Measurements from ENCODE around the gene HMG20A. TPM values are rescaled to one million over a fixed set of nuclear protein-coding genes. Genes with fewer than 3 reads are reported as not detected.

HMG20A gene
- total RNA-seq, 2 experiments from 2014 or later = 34.9 to 37.8 TPM

DNA sequence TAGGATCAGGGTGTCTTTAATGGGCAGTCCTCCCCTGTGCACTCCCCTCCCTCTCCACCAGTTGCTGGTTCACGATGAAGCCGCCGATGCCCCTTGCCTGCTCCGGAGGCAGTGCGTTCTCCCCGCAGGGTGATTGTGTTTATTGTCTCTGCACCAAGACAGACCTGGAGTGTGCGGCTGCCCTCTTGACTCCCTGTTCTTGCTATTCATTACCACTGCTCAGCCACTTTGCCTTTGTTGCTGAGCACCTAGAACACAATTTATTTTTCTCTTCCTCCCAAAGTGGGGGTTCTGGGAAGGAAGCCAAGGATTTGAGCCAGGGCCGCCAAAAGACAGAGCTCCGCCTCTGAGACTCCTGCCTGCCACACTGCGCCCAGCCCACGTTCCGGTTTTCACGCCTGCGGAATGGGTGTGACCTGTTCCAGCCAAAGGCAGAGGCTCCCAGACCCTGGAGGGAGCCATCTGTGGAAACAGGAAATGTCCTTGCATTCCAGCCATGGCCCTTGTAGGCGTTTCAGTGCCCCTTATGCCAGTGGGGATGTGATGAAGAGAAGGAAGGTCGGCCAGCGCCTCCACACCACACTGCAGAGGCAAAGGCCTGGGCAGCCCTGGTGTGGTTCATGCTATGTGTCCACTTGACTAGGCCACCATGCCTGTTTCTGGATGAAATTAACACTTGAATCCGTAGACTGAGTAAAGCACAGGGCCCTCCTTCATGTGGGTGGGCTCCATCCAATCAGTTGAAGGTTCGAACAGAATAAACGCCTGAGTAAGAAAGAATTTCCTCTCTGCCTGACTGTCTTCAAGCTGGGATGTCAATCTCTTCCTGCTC is 85.8 kb downstream of the HMG20A start:
- CTCF ChIA-PET = interaction anchor here (0.6 to 0.8 kb wide), 2 partner anchors 349 to 402 kb away, joined by 3 to 4 read pairs; no protein-coding TSS in a partner anchor
- POLR2A ChIA-PET = interaction anchor here (0.6 kb wide), 1 partner anchor 1354 kb away, joined by 4 read pairs; no protein-coding TSS in a partner anchor

DNA sequence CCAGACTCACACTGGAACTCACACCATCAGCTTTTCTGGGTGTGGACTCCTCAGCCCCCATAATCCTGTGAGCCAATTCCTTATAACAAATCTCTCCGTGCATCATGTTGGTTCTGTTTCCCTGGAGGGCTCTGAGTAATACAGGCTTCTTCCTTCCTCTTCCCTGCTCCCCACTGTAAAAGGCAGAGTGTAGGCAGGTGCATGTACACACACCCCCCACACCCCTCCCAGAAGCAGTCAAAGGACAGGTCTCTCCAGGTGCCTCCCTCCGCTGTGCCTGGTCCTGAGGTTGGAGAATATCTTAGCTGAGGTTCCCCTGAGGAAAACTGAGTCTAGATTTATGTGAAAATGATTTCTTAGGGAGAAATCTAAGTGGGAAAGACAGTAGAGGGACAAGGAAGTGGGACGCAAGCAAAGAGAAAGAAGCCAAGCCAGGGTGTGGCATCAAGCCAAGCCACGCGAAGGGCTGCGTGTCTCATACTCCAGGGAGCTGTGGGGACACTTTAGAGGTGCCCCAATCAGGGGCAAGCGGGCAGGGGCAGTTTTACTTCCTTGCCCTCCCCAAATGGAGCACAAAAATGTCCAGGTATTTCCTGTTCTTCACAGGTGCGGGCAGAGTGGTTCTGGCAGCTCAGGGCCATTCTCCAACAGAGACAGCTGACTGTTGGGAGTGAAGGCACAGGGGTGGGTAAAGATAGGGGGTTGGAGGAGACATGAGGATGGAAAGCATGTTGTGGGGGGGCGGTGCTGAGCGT is 86.6 kb downstream of the HMG20A start:
- ChIA-PET CTCF (interaction anchor here (0.6 kb wide), 1 partner anchor 348 kb away, joined by 3 read pairs; no protein-coding TSS in a partner anchor), POLR2A (interaction anchor here (0.6 kb wide), 1 partner anchor 1353 kb away, joined by 4 read pairs; no protein-coding TSS in a partner anchor)

DNA sequence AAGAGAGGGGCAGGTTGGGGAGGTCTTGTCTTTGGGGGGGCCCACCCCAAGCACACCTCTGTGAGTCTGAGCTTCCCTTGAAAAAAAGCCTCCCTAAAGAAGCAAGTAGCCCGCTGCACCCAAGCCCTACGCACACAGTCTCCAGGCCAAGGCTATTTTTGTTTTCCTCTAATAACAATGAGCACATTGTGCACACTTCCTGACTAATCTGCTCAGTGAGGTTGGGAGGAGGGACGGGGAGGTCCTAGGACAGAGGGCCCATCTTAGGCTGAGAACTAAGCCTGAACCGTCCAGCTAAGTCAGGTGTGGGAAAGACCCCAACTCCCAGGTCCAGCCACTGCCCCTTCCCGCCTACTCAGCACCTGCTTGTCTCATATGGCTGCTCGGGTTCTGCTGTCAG is 87.2 kb downstream of the HMG20A start:
- POLR2A ChIA-PET = no interaction called here
- CTCF ChIA-PET = no interaction called here

DNA sequence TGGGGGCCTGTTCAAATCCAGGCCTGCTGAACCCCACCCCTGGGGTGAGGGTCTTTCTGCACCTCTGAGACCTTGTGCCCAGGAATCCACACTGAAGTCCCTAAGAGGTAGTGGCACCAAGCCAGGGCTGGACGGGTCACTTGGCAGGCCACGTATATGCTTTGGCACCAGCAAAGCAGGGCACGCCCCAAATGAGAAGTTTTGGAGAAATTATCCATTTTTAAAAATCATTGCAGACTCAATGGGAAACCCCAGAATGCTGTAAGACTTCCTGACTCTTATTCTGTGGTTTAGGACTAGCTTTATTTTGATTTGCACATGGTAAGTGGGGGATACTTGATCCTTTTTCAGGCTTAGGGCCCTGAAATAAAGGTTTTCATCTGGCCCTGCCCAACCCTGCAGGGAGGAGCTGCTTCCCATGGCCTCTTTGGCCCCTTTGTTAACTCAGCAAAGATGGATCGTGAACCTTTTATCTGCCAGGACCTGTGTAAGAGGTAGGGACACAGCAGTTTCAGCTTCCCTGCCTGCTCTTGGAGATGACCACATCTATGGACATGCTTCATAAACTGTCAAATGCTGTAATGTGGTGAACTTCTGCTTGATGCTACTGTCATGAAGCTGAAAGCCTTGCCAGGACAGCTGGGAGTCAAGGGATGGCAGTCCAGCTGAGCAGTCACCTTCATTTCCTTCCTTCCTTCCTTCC is 88.0 kb downstream of the HMG20A start:
- CTCF ChIA-PET = no interaction called here
- POLR2A ChIA-PET = no interaction called here

DNA sequence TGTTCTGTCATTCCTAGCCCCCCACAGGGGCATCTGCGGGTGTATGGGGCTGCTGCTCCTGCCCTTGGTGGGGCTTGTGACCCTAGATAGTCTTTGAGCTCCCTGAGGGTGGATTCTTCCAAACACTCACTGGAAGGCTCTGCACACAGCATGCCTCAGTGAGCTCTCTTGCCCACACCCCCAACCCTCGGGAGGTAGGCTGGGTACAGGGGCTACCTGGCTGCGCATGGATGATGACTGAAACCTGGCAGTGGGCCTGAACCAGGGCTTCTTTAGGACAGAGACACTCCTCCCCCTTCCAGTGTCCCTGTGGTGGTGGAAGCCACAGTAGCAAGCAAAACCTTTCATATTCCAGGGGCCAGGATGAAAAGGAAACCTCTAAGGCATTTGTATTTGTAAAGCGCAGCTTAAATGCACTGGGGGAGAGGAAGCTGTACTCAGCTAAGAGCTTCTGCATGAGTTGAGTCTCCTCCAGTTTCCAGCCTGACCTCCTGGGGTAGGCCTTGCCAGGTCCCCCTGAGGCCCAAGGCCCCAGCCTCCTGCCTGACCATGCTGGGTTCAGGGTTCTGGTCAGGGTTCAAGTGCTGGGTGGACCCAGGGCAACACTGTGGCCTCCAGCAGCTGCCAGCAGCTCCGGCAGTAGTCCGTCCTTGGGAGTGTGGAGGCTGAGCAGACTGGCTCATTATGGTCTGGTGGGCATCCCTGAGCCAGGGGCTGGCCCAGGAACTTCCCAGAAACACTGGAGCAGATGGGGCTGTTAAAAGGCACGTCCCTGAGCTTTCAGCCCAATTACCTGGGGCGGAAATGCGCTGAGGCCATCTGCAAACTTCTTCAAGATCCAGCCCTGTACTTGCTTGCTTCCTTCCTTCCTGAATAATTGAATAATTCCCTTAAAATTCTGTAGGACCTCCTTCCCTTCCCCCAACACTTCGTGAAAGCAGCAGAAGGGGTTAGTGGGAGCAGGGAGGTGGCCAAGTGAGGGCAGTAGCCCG is 89.7 kb downstream of the HMG20A start:
- ChIA-PET CTCF (no interaction called here), POLR2A (no interaction called here)

DNA sequence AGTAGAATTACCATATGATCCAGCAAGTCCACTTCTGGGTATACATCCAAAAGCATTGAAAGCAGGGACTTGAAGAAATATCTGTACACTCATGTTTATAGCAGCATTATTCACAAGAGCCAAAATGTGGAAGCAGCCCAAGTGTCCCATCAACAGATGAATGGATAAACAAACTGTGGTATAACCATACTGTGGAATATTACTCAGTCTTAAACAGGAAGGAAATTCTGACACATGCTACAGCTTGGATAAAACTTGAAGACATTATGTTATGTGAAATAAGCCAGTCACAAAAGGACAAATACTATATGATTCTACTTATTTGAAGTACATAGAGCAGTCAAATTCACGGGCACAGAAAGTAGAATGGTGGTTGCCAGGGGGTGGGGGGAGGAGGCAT is 91.2 kb downstream of the HMG20A start:
- ChIA-PET CTCF (no interaction called here), POLR2A (no interaction called here)

DNA sequence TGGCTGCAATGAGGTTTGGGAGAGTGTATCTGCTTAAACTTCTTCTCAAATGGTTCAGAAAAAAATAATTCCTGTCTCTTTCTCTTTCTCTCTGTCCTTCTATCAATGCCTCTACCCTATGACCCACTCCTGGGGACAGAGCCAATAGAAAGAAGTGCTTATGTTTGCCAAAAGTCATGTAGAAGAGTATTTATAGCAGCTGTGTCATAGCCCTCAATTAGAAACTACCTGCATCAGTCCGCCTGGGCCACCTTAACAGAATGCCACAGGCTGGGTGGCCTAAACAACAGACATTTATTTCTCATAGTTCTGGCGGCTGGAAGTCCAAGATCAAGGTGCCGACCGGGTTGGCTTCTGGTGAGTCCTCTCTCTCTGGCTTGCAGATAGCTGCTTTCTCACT is 92.5 kb downstream of the HMG20A start:
- POLR2A ChIA-PET = no interaction called here

DNA sequence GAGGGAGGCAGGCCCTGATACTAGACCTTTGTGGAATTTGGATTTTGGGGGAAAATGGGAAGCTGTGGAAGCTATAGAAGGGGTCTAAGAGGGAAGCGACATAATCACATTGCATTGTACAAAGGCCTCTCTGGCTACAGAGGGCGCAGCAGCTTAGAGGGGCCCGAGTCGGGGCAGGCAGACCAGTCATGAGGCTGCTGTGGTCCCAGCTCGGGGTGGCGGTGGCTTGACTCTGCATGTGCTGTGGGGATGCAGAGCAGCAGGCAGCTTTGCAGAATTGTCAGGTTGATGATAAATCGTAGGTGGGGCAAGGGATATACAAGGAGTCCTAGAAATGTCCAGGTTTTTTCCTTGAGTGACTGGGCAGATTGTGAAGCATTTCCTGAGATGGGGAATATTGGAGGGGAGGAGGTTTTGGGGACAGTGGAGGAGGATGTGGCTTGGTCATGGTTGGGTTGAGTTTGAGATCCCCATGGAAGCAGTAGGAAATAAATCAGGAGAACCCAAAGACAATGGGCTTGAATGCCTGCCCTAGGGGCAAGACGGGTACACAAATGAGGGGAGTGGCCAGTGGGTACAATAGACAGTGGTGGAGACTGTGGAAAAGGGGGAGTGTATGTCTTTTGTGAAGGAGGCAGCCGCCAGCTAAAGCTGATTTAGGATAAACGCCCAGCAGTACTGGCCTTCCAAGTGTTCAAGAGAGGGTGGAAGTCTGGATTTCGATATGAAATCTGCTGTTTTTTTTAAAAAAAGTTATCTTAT is 94.1 kb downstream of the HMG20A start:
- POLR2A ChIA-PET = no interaction called here
- CTCF ChIA-PET = no interaction called here

More for the DNA sequence above, 92.5 kb downstream of the HMG20A start:
- CTCF ChIA-PET = no interaction called here

DNA sequence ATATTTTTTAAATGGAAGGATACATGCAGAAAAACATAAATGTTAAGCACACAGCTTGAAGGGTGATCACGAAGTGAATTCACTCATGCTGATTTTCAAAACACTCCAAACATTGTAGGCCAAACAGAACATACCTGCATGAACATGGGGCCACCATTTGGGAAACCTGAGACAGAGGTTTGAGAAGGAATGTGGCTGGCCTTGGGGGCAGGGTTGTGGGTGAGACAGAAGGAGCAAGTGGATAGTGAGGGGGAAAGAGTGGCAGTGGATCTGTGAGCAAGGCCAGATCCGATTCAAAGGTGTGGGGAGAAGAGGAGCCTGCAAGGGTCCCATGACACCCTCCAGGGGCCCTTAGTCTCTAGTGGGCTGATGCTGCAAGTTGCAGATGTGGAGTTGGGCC is 94.9 kb downstream of the HMG20A start:
- CTCF ChIA-PET = no interaction called here
- POLR2A ChIA-PET = no interaction called here

DNA sequence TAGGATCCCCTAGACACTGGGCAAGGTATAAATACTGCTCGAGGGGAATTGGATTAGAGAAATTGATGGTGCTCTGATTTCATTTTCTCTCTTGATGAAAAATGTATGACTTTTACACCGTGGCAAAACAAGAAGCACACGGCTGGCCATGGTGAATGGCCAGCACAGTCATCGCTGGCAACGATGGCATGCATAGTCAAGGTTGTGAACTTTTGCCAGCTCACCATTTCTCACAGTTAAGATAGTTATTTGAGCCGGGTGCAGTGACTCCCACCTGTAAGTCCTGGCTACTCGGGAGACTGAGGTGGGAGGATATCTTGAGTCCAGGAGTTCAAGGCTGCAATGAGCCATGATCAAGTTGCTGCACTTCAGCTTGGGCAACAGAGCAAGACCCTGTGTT is 95.4 kb downstream of the HMG20A start:
- ChIA-PET POLR2A (no interaction called here), CTCF (no interaction called here)

DNA sequence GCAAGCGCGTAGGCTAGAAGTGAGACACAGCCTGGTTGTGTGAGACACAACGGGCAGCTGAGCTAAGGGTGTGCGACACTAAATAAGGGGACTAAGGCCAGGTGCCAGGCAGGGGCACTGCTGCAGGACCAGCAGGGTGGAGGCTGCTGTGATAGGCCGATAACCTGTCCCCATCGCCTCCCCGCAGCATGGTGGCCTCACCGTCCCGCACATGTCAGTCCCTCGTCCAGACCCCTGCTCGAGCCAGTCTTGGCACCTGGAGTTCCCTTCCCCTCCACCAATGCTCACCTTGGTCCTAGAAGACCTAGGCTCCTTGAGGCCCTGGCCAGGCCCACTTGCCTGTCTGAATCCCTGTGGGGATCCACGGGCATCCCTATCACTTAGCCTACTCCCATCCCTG is 96.1 kb downstream of the HMG20A start:
- POLR2A ChIA-PET = no interaction called here
- CTCF ChIA-PET = interaction anchor here (0.6 kb wide), 1 partner anchor 312 kb away, joined by 3 read pairs; no protein-coding TSS in a partner anchor

DNA sequence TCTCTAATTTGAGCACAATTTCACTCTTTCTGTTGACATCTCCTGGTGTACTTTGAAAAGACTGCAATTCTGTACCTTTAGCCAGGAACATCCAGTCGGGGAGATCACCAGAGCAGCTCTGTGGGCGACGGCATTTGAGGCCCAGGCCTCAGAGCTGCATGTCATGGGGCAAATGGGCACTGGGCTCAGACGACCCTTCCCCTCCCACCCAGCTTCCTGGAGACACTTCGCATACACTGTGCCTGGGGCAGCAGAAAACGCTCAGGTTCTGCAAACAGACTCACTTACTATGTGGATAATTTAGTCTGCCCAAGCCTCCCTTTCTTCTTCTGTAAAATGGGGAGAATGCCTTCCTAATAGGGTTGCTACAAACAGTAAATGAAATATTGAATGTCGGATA is 96.9 kb downstream of the HMG20A start:
- ChIA-PET POLR2A (no interaction called here), CTCF (interaction anchor here (1.1 kb wide), 1 partner anchor 19 kb away, joined by 3 read pairs; no protein-coding TSS in a partner anchor)

DNA sequence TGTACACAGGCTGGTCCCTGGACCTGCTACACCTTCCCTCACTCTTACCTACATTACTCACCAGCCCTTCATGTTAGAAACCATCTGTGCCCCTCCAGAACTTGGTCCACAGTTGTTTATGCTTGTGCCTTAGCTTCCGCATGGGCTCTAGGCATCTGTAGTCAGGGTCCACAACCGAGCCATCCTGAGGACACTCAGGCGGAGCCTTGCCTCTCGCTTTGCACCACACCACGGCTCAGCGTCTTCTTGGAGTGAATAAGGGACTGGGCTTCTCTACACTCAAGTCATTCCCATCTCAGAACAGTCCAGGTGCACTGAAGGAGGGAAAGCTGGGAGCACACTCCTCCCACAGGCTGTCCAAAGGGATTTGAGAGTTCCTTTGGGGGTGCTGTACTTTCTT is 97.8 kb downstream of the HMG20A start:
- ChIA-PET POLR2A (no interaction called here), CTCF (interaction anchor here (1.1 kb wide), 1 partner anchor 19 kb away, joined by 3 read pairs; no protein-coding TSS in a partner anchor)

DNA sequence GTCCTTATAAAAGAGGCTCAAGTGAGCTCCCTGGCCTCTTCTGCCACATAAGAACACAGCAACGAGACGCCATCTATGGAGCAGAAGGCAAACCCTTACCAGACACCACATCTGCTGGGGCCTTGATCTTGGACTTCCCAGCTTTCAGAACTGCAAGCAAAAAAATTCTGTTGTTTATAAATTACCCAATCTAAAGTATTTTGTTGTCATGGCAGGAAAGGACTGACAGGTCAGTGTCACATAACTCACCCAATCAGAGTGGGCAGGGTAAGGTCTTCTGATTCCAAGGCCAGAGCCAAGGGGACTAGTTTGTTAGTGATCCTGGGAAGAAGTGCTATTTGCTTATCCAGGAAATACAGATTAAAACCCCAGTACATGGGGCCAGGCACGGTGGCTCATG is 98.9 kb downstream of the HMG20A start:
- ChIA-PET CTCF (interaction anchor here (0.6 kb wide), 1 partner anchor 496 kb away, joined by 3 read pairs; no protein-coding TSS in a partner anchor), POLR2A (no interaction called here)

DNA sequence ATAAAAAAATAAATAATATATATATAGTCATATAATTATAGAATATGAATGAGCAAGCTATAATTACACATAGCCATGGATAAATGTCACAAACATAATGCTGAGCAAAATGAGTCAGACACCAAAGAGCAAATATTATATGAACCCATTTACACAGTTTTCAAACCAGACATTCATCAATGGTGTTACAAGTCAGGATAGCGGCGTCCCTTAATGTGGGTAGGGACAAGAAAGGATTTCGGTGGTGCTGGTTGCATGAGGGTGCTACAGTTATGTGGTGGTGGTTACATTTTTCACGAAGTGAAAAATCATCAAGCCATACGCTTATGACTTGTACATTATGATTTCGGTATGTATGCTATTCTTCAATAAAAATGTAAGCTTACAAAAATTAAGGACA is 100.5 kb downstream of the HMG20A start:
- CTCF ChIA-PET = interaction anchor here (1.0 kb wide), 1 partner anchor 39 kb away, joined by 5 read pairs; no protein-coding TSS in a partner anchor
- POLR2A ChIA-PET = no interaction called here

DNA sequence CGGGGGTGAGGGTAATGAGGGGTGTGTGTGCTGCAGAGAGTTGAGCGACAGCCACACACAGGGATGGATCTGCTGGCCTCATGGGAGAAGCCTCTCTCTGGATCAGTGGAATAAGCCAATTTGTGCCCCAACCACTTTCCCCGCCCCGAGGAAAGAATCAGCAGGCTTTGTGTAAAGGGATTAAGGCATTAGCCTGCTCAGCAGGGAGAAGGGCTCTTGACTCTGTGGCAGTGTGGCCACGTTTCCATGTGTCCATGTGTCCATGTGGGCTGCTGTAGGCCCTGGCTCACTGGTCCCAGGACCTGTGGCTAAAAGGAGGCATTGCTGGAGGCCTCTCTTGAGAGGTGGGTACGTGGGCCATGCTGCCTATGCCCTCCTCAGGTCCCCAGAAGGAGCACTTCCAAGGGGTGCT is 104.7 kb downstream of the HMG20A start:
- POLR2A ChIA-PET = no interaction called here
- CTCF ChIA-PET = interaction anchor here (1.2 kb wide), 1 partner anchor 40 kb away, joined by 4 read pairs; no protein-coding TSS in a partner anchor

DNA sequence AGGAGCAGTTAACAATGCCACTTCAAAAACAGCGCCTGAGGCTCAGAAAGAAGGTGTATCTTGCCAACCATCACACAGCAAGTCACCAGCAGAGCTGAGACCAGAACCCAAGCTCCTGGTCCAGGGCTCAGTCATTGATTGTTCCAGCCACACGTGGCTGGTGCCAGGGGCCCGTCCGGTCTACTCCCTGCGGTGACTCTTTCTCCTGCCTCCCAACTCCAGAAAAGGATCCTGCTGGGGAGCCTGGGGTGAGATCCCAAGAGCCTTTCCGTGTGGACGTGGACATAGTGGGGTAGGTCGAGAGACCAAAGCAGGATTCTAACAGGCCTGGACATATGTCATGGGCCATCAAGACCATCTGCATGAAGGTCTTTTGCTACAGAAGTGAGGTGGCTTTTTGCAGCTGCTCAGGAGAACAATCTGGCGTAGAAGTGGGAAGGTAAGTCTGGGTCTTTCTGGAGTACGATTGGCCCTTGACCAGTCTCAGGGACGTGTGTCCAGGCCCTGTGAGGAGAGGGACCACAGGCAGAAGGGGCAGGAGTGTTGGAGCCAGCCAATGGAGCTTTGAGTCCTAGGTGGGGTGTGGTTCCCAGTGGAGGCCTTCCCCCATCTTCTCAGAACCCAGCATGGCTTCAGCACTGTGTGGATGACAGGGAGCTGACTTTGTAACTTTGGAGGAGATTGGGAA is 105.4 kb downstream of the HMG20A start:
- ChIA-PET CTCF (interaction anchor here (1.2 to 1.3 kb wide), 2 partner anchors 17 to 41 kb away, joined by 4 to 5 read pairs; no protein-coding TSS in a partner anchor), POLR2A (no interaction called here)
